ENCODE results near the gene CUX1.
A peak's percentile ranks its signal among the peaks of the same experiment; 100 is the strongest.
"Not testable (repeated sequence)": the region's sequence is repeated elsewhere in the genome, so short reads cannot be mapped to it uniquely, and the experiment has no call there.

CUX1 gene

GRCh38 chr7:101869901-101870290, 52.5 kb downstream of the CUX1 start:
- no peak for DNase-seq (ENCODE audit: low read depth)

GRCh38 chr7:101870361-101871062, 53.1 kb downstream of the CUX1 start:
- DNase-seq (ENCODE audit: low read depth): peak; percentile 59

- DNase-seq (ENCODE audit: low read depth): no peak
These were observed 53.9 kb downstream of the CUX1 start for GRCh38 chr7:101871351-101871750.

GRCh38 chr7:101874028-101874427, 56.6 kb downstream of the CUX1 start:
- DNase-seq (ENCODE audit: low read depth): peak; percentile 82

GRCh38 chr7:101875283-101875846, 57.9 kb downstream of the CUX1 start:
- DNase-seq (ENCODE audit: low read depth): no peak

- DNase-seq (ENCODE audit: low read depth): no peak
These were observed 60.6 kb downstream of the CUX1 start for GRCh38 chr7:101877882-101878591.

- DNase-seq (ENCODE audit: low read depth): no peak
These were observed 61.5 kb downstream of the CUX1 start for GRCh38 chr7:101878938-101879337.

GRCh38 chr7:101879565-101879964, 62.1 kb downstream of the CUX1 start:
- DNase-seq (ENCODE audit: low read depth): no peak

- DNase-seq (ENCODE audit: low read depth): no peak
These were observed 63.0 kb downstream of the CUX1 start for GRCh38 chr7:101880282-101881054.

GRCh38 chr7:101882005-101882421, 64.6 kb downstream of the CUX1 start:
- DNase-seq (ENCODE audit: low read depth): peak; percentile 99

- peak; percentile 100 for DNase-seq (ENCODE audit: low read depth)
These were observed 65.5 kb downstream of the CUX1 start for GRCh38 chr7:101882595-101883564.

GRCh38 chr7:101884671-101885596, 67.5 kb downstream of the CUX1 start:
- DNase-seq (ENCODE audit: low read depth): no peak

- DNase-seq (ENCODE audit: low read depth): no peak
These were observed 68.2 kb downstream of the CUX1 start for GRCh38 chr7:101885597-101885955.

GRCh38 chr7:101887352-101887751, 69.9 kb downstream of the CUX1 start:
- DNase-seq (ENCODE audit: low read depth): not testable (repeated sequence)

GRCh38 chr7:101888564-101888963, 71.1 kb downstream of the CUX1 start:
- not testable (repeated sequence) for DNase-seq (ENCODE audit: low read depth)

- DNase-seq (ENCODE audit: low read depth): no peak
These were observed 73.5 kb downstream of the CUX1 start for GRCh38 chr7:101890749-101891523.

- DNase-seq (ENCODE audit: low read depth): peak; percentile 72
These were observed 74.7 kb downstream of the CUX1 start for GRCh38 chr7:101891936-101892640.

- DNase-seq (ENCODE audit: low read depth): no peak
These were observed 76.1 kb downstream of the CUX1 start for GRCh38 chr7:101893341-101894082.
